GM12874 (cell line): ENCODE data around the gene MTERF4.

Source experiments
- TF ChIP-seq, protein P1 (sequence below): IDR thresholded peaks from 2 replicates; pipeline ENCODE4 v1.5.1; 2011; ENCODE audit warnings: low read depth, mild to moderate bottlenecking, control low read depth, low read length, moderate library complexity; ENCODE audit not compliant: insufficient read depth

Gene MTERF4

DNA sequence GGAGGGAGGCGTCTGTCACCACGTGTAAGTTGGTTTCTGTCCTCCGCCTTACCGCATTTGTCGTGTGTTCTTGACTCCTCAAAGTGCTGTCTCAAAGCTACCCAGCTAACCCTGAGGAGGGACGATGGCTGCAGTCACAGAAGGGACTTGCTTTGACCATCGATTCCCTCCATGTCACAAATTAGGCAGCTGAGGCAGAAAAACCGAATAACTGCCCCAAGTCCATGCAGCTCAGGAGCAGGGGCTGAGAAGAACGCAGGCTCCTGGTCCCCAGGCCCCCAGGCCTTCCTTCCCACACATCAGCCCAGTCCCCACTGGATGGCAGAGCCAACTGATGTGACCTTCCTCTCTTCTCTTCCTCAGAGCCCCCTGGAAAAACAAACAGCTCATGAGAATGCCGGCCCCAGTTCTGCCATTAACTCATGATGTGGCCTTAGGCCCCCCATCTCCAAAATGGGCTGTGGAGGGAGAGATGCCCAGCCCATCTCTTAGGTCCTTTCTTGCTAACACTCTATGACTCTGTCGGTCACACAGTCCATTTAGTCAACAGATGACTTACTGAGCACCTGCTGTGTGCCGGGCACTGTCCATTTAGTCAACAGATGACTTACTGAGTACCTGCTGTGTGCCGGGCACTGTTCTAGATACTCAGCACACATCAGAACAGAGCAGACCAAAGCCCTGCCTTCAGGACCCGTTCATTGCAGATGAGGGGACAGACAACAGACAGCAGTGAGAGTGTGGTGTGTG lies 19.6 kb downstream of the MTERF4 start:
- TF ChIP-seq, protein P1, sequence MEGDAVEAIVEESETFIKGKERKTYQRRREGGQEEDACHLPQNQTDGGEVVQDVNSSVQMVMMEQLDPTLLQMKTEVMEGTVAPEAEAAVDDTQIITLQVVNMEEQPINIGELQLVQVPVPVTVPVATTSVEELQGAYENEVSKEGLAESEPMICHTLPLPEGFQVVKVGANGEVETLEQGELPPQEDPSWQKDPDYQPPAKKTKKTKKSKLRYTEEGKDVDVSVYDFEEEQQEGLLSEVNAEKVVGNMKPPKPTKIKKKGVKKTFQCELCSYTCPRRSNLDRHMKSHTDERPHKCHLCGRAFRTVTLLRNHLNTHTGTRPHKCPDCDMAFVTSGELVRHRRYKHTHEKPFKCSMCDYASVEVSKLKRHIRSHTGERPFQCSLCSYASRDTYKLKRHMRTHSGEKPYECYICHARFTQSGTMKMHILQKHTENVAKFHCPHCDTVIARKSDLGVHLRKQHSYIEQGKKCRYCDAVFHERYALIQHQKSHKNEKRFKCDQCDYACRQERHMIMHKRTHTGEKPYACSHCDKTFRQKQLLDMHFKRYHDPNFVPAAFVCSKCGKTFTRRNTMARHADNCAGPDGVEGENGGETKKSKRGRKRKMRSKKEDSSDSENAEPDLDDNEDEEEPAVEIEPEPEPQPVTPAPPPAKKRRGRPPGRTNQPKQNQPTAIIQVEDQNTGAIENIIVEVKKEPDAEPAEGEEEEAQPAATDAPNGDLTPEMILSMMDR, result no peak

DNA sequence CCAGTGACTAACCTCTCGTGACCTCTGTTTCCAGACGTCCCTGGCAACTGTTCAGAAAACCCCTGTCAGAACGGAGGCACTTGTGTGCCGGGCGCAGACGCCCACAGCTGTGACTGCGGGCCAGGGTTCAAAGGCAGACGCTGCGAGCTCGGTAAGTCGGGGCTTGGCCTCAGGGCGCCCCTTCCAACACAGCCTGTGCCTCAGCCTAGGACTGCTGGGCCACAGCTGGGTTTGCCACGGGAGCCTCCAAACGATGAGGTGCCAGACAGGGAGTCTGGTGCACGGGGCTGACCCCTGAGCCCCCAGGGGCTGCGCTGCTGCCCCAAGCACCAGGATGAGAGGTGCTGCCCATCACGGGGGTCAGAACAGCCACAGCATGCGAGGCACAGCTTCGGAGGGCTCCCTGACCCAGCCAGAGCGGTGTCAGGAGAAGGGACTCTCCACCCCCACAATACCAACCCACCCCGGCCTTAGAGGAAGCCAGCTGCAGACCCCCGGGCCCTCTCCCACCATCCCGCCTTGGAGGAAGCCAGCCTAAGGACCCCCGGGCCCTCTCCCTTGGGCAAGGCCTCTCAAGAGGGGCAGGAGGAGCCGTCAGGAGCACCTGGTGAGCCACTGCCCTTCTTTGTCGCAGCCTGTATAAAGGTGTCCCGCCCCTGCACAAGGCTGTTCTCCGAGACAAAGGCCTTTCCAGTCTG lies 20.3 kb downstream of the MTERF4 start:
- TF ChIP-seq, protein P1, result no peak

DNA sequence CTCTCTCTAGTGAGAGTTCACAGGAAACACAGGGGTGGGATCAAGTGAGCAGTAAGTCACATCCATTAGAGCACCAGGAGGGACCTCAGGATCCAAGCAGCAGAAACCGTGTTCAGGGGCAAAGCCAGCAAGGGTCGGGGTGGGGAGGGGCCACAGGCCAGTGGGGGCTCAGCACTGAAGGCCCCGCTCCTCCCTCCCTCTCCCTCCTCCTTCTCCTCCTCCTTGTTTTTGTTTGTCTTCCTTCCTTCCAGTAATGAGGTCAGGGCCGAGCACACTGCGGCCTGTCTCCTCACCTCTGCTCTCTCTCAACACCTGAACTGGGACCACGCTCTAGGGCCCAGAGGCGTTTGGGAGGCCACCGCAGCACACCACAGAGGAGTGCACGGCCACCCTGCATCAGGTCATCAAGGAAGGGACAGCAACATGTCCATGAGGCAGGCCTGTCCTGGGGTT lies 20.9 kb downstream of the MTERF4 start:
- TF ChIP-seq, protein P1, result no peak

DNA sequence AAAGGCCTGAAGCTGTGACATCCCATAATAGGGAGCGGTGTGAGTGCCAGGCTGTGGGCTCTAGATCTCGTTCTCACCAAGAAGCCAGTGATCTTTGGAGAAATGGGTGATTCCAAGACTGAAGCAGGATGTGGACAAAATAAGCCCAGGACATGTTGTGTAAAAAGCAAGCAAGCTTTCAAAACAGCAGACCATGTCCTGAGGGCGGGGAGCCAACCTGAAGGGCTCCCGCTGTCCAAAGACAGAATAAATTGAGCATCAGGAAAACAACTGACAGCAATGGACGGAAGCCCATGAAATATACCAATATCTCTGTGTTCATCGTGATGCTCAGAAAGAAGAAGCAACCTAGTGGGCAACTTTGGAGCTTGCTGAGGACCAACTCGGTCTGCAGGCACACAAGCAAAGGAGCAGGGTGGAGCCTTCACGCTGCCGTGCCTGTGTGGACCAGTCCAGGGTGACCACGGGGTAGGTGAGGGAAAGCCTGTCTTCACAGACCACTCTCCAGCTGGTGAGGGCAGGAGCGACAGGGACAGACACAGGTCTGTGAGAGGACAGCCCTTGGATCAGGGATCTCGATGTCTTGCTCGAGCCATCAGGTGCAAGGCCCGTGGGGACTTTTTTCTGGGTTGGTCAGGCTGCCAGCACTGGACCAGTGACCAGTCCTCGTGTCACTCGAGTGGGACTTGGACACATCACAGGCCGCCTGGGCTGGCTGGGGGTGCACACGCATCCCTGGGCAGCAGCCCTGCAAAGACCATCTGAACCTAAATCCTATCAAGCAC lies 21.5 kb downstream of the MTERF4 start:
- TF ChIP-seq, protein P1, result no peak

DNA sequence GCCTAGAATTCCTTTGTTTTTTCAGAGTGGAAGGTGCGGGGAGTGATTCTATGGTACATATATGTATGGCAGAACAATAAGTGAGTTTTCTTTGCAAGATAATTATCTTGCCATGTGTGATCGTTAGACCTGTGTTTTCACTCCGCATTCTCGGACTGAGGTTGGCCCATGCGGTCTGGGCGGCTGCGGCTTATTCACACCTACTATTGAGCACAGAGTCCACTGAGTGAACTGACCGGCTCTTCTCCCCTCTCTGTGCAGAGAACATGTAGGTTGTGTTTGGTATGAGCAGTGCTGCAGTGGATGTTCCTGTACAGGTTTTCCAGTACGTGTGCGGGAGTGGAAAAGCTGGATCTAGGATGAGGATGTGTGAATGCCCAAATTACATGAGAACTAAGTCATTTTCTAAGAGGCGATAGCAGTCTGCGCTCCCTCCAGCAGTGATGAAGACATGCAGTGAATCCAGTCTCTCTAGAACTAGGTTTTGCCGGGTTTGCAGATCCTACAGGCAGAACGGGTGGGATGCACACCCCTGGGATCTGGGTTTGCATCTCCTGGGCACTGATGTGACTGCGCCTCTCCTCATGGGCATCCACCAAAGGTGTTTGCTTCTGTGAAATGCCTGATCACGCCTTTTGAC lies 27.1 kb downstream of the MTERF4 start:
- TF ChIP-seq, protein P1, result no peak

DNA sequence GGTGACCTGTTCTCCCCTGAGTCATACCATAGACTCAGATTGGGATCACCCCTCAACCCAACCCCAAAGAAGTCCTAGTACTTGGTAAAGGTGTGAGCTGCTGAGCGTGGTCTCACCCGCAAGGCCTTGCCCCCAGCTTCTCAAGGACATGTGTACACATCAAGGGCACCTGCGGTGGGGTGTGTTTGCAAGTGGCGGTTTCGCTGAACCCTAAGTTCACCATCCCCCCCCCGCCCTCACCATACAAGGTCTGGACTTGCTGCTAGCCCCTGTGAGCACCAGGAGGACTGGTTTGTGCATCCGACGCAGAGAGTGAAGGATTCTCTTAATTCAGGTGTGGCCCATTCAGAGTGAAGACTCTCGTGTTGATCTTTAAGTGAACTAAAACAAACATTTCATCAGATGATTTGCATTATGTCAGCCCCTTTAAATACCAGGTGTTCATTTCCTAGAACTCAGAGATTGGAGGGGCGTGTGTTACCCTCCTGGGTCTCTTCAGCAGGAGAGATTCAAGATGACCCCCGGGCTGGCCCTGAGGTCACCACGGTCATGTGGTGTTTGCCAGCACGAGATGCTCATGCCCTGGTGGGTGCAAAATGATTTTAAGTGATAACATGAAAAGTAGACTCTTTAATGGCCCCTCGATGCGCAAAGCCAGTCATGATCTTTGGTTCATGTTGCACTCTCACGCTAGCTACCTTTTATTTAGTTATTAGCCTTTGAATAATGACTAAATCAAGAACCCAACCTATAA lies 27.8 kb downstream of the MTERF4 start:
- TF ChIP-seq, protein P1, result no peak
